Measurements from ENCODE around the gene RNF144B.

Gene RNF144B

GRCh38 chr6:18425218-18425617, 38.1 kb downstream of the RNF144B start:
- no peaks in the 10 kb centered on the region for H3K27me3 ChIP-seq (ENCODE audit: control insufficient read depth in 3 of 3, insufficient read depth in 3 of 3, low read depth in 1 of 3, low read length in 3 of 3)
- no peak overlapping the region for H3K4ac ChIP-seq (ENCODE audit: low read length)
- no peak overlapping the region for H2BK120ac ChIP-seq (ENCODE audit: low read depth, low read length)
- H2BK12ac ChIP-seq (ENCODE audit: low read length) = no peak overlapping the region
- no peak overlapping the region for H3K9ac ChIP-seq (ENCODE audit: low read depth, low read length, poor library complexity)
- peaks cover 2 to 4% of the 10 kb centered on the region in 2 donors for H3K4me1 ChIP-seq (ENCODE audit: control insufficient read depth in 2 of 2, insufficient read depth in 1 of 2, low read depth in 1 of 2, low read length in 2 of 2)
- H2BK15ac ChIP-seq (ENCODE audit: low read length) = no peak overlapping the region
- no peak for DNase-seq (ENCODE audit: low spot score)
- H3K4me3 ChIP-seq (ENCODE audit: low read length in 2 of 2) = no peak overlapping the region
- H4K8ac ChIP-seq (ENCODE audit: low read depth, low read length) = no peak overlapping the region
- H3K14ac ChIP-seq (ENCODE audit: low read length) = no peak overlapping the region
- H3K27ac ChIP-seq (replicated peaks; ENCODE audit: low read length) = no peak overlapping the region
- no peak overlapping the region for H3K18ac ChIP-seq (ENCODE audit: low read length)
- no peak overlapping the region for H2BK5ac ChIP-seq (ENCODE audit: low read length)
- no peak overlapping the region for H2AFZ ChIP-seq (ENCODE audit: low read length)
- no peak overlapping the region for H2AK5ac ChIP-seq (ENCODE audit: low read depth, low read length)
- H3K23ac ChIP-seq (ENCODE audit: low read depth, low read length, poor library complexity) = no peak overlapping the region
- no peaks in the 10 kb centered on the region for H3K9me3 ChIP-seq (replicated peaks in 1 of 2; ENCODE audit: control insufficient read depth in 2 of 2, insufficient read depth in 1 of 2, low read depth in 1 of 2, low read length in 2 of 2)
- no peak overlapping the region for H4K91ac ChIP-seq (ENCODE audit: low read depth, low read length, poor library complexity)
- H3K4me2 ChIP-seq (ENCODE audit: insufficient read depth, low read length, poor library complexity, severe bottlenecking) = no peak overlapping the region
- H3K36me3 ChIP-seq (replicated peaks in 1 of 2; ENCODE audit: control insufficient read depth in 2 of 2, insufficient read depth in 2 of 2, low read length in 2 of 2) = no peaks in the 10 kb centered on the region
- no peaks in the 10 kb centered on the region for H3K79me1 ChIP-seq (ENCODE audit: low read depth, low read length)
- no CpG with 5 or more reads among the region's 2 CpGs for WGBS, 2 donors (ENCODE audit: extremely low coverage in 2 of 2, insufficient read length in 2 of 2, insufficient replicate concordance in 1 of 2)

GRCh38 chr6:18427296-18427695, 40.1 kb downstream of the RNF144B start:
- H3K27ac ChIP-seq (replicated peaks; ENCODE audit: low read length) = no peak overlapping the region
- H3K4ac ChIP-seq (ENCODE audit: low read length) = no peak overlapping the region
- WGBS, 2 donors (ENCODE audit: extremely low coverage in 2 of 2, insufficient read length in 2 of 2, insufficient replicate concordance in 1 of 2) = no CpG with 5 or more reads among the region's 2 CpGs
- no peak overlapping the region for H4K8ac ChIP-seq (ENCODE audit: low read depth, low read length)
- H2BK15ac ChIP-seq (ENCODE audit: low read length) = no peak overlapping the region
- H3K4me1 ChIP-seq (ENCODE audit: control insufficient read depth in 2 of 2, insufficient read depth in 1 of 2, low read depth in 1 of 2, low read length in 2 of 2) = peaks cover 2 to 4% of the 10 kb centered on the region in 2 donors
- H2BK12ac ChIP-seq (ENCODE audit: low read length) = no peak overlapping the region
- H3K23ac ChIP-seq (ENCODE audit: low read depth, low read length, poor library complexity) = no peak overlapping the region
- DNase-seq (ENCODE audit: low spot score) = no peak
- no peaks in the 10 kb centered on the region for H3K36me3 ChIP-seq (replicated peaks in 1 of 2; ENCODE audit: control insufficient read depth in 2 of 2, insufficient read depth in 2 of 2, low read length in 2 of 2)
- H3K9me3 ChIP-seq (replicated peaks in 1 of 2; ENCODE audit: control insufficient read depth in 2 of 2, insufficient read depth in 1 of 2, low read depth in 1 of 2, low read length in 2 of 2) = no peaks in the 10 kb centered on the region
- H2BK5ac ChIP-seq (ENCODE audit: low read length) = no peak overlapping the region
- H2AK5ac ChIP-seq (ENCODE audit: low read depth, low read length) = no peak overlapping the region
- no peak overlapping the region for H3K14ac ChIP-seq (ENCODE audit: low read length)
- H3K79me1 ChIP-seq (ENCODE audit: low read depth, low read length) = no peaks in the 10 kb centered on the region
- H3K9ac ChIP-seq (ENCODE audit: low read depth, low read length, poor library complexity) = no peak overlapping the region
- no peak overlapping the region for H3K4me2 ChIP-seq (ENCODE audit: insufficient read depth, low read length, poor library complexity, severe bottlenecking)
- H4K91ac ChIP-seq (ENCODE audit: low read depth, low read length, poor library complexity) = no peak overlapping the region
- no peak overlapping the region for H2AFZ ChIP-seq (ENCODE audit: low read length)
- H3K27me3 ChIP-seq (ENCODE audit: control insufficient read depth in 3 of 3, insufficient read depth in 3 of 3, low read depth in 1 of 3, low read length in 3 of 3) = no peaks in the 10 kb centered on the region
- H3K18ac ChIP-seq (ENCODE audit: low read length) = no peak overlapping the region
- H3K4me3 ChIP-seq (ENCODE audit: low read length in 2 of 2) = no peak overlapping the region
- H2BK120ac ChIP-seq (ENCODE audit: low read depth, low read length) = no peak overlapping the region

GRCh38 chr6:18429655-18430297, 42.6 kb downstream of the RNF144B start:
- no peak overlapping the region for H3K18ac ChIP-seq (ENCODE audit: low read length)
- no peak overlapping the region for H2BK120ac ChIP-seq (ENCODE audit: low read depth, low read length)
- no peak overlapping the region for H2BK12ac ChIP-seq (ENCODE audit: low read length)
- WGBS, 2 donors (ENCODE audit: extremely low coverage in 2 of 2, insufficient read length in 2 of 2, insufficient replicate concordance in 1 of 2) = no CpG with 5 or more reads among the region's 4 CpGs
- no peak overlapping the region for H3K4me2 ChIP-seq (ENCODE audit: insufficient read depth, low read length, poor library complexity, severe bottlenecking)
- no peaks in the 10 kb centered on the region for H3K79me1 ChIP-seq (ENCODE audit: low read depth, low read length)
- no peaks in the 10 kb centered on the region for H3K9me3 ChIP-seq (replicated peaks in 1 of 2; ENCODE audit: control insufficient read depth in 2 of 2, insufficient read depth in 1 of 2, low read depth in 1 of 2, low read length in 2 of 2)
- H3K4ac ChIP-seq (ENCODE audit: low read length) = no peak overlapping the region
- DNase-seq (ENCODE audit: low spot score) = no peak
- H2BK15ac ChIP-seq (ENCODE audit: low read length) = no peak overlapping the region
- no peak overlapping the region for H3K4me3 ChIP-seq (ENCODE audit: low read length in 2 of 2)
- H2AFZ ChIP-seq (ENCODE audit: low read length) = no peak overlapping the region
- no peak overlapping the region for H2AK5ac ChIP-seq (ENCODE audit: low read depth, low read length)
- H3K36me3 ChIP-seq (replicated peaks in 1 of 2; ENCODE audit: control insufficient read depth in 2 of 2, insufficient read depth in 2 of 2, low read length in 2 of 2) = no peaks in the 10 kb centered on the region
- no peak overlapping the region for H3K27ac ChIP-seq (replicated peaks; ENCODE audit: low read length)
- no peak overlapping the region for H2BK5ac ChIP-seq (ENCODE audit: low read length)
- H3K27me3 ChIP-seq (ENCODE audit: control insufficient read depth in 3 of 3, insufficient read depth in 3 of 3, low read depth in 1 of 3, low read length in 3 of 3) = no peaks in the 10 kb centered on the region
- no peak overlapping the region for H4K8ac ChIP-seq (ENCODE audit: low read depth, low read length)
- H3K4me1 ChIP-seq (ENCODE audit: control insufficient read depth in 2 of 2, insufficient read depth in 1 of 2, low read depth in 1 of 2, low read length in 2 of 2) = peaks cover 2 to 4% of the 10 kb centered on the region in 2 donors
- H3K23ac ChIP-seq (ENCODE audit: low read depth, low read length, poor library complexity) = no peak overlapping the region
- no peak overlapping the region for H3K9ac ChIP-seq (ENCODE audit: low read depth, low read length, poor library complexity)
- H3K14ac ChIP-seq (ENCODE audit: low read length) = no peak overlapping the region
- no peak overlapping the region for H4K91ac ChIP-seq (ENCODE audit: low read depth, low read length, poor library complexity)

DNA sequence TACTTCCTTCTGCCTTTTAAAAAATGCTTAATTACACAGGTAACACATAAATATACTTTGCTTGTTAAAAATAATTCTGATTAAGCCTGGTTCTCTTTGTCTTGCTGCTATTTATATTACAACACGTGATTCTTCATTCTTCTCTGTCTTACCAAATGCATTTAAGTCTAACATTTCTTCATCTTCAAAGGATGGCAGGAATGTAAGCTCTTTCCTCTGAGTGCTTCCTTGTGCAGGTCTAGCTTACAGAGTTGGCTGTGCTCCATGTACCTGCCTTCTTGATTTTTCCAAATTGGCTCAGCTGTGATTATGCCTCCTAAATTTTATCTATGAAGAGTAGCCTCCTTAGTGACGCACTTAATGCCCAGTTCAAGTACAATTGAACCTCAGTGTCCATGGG, 44.4 kb downstream of the RNF144B start:
- Histone ChIP-seq H3K4me3 (ENCODE audit: low read length in 2 of 2) (no peak overlapping the region), H3K4me2 (ENCODE audit: insufficient read depth, low read length, poor library complexity, severe bottlenecking) (no peak overlapping the region), H3K4me1 (ENCODE audit: control insufficient read depth in 2 of 2, insufficient read depth in 1 of 2, low read depth in 1 of 2, low read length in 2 of 2) (no peaks in the 10 kb centered on the region), H2AFZ (ENCODE audit: low read length) (no peak overlapping the region), H2BK120ac (ENCODE audit: low read depth, low read length) (no peak overlapping the region), H3K9me3 (replicated peaks in 1 of 2; ENCODE audit: control insufficient read depth in 2 of 2, insufficient read depth in 1 of 2, low read depth in 1 of 2, low read length in 2 of 2) (no peaks in the 10 kb centered on the region), H3K27me3 (ENCODE audit: control insufficient read depth in 3 of 3, insufficient read depth in 3 of 3, low read depth in 1 of 3, low read length in 3 of 3) (no peaks in the 10 kb centered on the region), H2BK5ac (ENCODE audit: low read length) (no peak overlapping the region), H3K18ac (ENCODE audit: low read length) (no peak overlapping the region), H3K4ac (ENCODE audit: low read length) (no peak overlapping the region), H3K27ac (replicated peaks; ENCODE audit: low read length) (no peak overlapping the region), H4K8ac (ENCODE audit: low read depth, low read length) (no peak overlapping the region), H3K23ac (ENCODE audit: low read depth, low read length, poor library complexity) (no peak overlapping the region), H3K36me3 (replicated peaks in 1 of 2; ENCODE audit: control insufficient read depth in 2 of 2, insufficient read depth in 2 of 2, low read length in 2 of 2) (no peaks in the 10 kb centered on the region), H2BK12ac (ENCODE audit: low read length) (no peak overlapping the region), H2AK5ac (ENCODE audit: low read depth, low read length) (no peak overlapping the region), H3K14ac (ENCODE audit: low read length) (no peak overlapping the region), H2BK15ac (ENCODE audit: low read length) (no peak overlapping the region), H3K9ac (ENCODE audit: low read depth, low read length, poor library complexity) (no peak overlapping the region), H4K91ac (ENCODE audit: low read depth, low read length, poor library complexity) (no peak overlapping the region), H3K79me1 (ENCODE audit: low read depth, low read length) (no peaks in the 10 kb centered on the region)
- WGBS, 2 donors (ENCODE audit: extremely low coverage in 2 of 2, insufficient read length in 2 of 2, insufficient replicate concordance in 1 of 2) = no CpG with 5 or more reads among the region's 2 CpGs
- no peak for DNase-seq (ENCODE audit: low spot score)

Measured in neuronal stem cell (in vitro differentiated cells).